IPS-NIHi11 (cell line): ENCODE results near the gene COQ7.
A peak's percentile ranks its signal among the peaks of the same experiment; 100 is the strongest.

Experiments used
- DNase-seq: peaks from one replicate; pipeline ENCODE4 v3.0.0; 2012; ENCODE audit warnings: mixed read lengths, low spot score

COQ7 gene

GRCh38 chr16:19067349-19068236 lies at the start of gene COQ7:
TSS of gene COQ7 (plus strand) at chr16:19067614. CDS start at chr16:19067665, 51 bp downstream.
- peak; percentile 97 for DNase-seq

DNA sequence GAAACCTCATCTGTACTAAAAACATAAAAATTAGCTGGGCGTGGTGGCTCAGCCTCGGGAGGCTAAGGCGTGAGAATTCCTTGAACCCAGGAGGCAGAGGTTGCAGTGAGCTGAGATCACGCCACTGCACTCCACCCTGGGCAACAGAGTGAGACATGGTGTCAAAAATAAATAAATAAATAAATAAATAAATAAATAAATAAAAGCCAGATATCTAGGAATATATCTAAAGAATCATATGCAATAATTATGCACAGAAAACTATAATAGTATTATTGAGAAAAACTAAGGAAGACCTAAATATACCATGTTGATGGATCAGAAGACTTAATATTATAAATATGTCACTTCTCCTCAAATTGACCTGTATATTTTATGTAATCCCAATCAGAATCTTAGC lies 46.7 kb upstream of the COQ7 start:
- DNase-seq, result no peak

GRCh38 chr16:19021747-19022146 lies 45.7 kb upstream of the COQ7 start:
- DNase-seq, result no peak

DNA sequence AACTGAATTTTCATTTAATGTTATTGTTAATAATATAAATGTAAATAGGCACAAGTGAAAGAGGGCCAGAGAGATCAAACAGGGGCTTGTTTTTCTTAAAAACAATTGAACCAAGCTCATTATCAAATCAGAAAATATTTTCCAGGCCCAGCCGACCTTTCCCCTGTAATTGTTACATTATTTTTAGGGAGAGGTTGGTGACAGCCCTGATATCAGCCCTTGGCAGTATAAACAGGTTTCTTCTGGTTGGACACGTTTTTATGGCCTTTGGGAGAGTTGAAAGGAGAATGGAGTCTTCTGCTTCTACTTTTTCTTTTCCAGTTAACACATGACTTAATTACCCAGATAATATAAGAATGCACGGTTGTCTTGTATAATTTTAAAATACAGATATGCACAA lies 40.0 kb upstream of the COQ7 start:
- no peak for DNase-seq

- no peak for DNase-seq
Observed at GRCh38 chr16:19029980-19030379, 37.4 kb upstream of the COQ7 start.

- DNase-seq, result no peak
Observed at GRCh38 chr16:19031738-19032137, 35.7 kb upstream of the COQ7 start.

DNA sequence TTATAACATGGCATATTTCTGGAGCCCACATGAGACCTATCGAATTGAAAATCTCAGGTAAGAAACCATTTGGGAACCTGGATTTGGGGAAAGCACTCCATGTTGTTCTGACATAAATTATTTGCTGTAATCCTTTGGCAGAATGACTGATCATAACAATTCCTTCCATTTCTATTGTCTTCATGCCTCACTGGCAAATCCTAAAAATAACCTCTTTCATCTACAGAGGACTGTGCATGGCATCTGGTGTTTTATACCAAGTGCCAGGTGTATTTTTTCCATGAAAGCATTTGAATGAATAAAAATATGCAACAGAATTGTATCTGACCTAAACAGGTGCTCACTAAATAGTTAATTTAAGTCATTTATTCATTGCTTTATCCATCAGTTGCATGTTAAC lies 33.7 kb upstream of the COQ7 start:
- no peak for DNase-seq

- DNase-seq, result no peak
Observed at GRCh38 chr16:19040400-19040799, 27.0 kb upstream of the COQ7 start.

DNA sequence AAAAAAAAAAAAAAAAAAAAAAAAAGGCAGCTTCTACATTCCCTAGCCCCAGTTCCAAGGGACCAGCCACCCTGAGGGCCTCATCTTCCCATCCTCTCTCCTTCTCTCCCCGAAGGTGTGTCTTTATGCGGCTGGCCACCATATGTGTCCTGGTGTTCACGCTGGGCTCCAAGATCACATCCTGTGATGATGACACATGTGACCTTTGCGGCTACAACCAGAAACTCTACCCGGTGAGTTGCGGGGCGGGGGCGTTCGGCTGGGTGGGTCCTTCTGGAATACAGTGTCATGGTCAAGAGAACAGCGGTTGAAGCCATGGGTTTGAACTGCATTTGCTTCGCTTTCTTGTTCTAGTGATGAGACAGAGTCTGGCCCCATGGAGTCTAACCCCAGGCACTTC lies 22.6 kb upstream of the COQ7 start:
- no peak for DNase-seq

DNA sequence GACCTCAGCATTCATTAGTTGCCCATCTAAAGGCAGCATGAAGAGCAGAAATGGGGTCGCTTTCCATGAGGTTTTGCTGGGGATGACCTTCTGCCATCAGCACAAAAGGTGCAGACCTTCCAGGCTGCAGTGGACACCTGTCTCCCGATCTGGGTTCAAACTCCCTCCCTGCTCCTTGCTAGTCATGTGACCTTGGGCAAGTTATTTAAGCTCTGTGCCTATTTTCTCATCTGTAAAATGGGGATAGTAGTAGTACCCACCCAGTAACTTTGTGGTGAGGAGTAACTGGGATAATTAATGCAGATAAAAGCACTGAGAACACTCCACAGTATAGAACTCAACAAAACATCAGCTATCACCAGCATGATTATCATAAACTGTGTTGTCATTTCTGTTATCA lies 21.4 kb upstream of the COQ7 start:
- no peak for DNase-seq

DNA sequence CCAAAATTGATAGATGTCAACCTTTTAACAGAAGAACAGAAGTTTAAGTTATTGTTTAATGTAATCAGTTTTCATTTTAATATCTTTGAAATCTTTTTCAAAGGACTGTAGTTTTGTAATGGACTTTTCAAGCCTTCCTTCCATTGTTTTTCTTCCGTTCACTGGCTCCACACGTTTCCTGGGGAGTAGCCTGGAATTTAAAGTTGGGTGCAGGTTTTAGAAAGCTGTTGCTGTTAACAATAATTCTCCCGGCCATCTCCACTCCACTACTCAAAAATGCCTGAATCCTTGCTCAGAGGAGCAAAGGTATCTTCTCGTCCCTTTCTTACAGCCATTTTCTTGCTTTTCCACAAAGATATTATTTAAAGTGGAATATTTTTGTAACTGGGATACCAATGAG lies 4.7 kb upstream of the COQ7 start:
- DNase-seq, result no peak

GRCh38 chr16:19066988-19067348 lies 446 bp upstream of the COQ7 start:
- DNase-seq, result no peak

GRCh38 chr16:19068237-19068815 lies 912 bp downstream of the COQ7 start:
- no peak for DNase-seq

- peak; percentile 51 for DNase-seq
Observed at GRCh38 chr16:19071811-19072777, 4.7 kb downstream of the COQ7 start.

DNA sequence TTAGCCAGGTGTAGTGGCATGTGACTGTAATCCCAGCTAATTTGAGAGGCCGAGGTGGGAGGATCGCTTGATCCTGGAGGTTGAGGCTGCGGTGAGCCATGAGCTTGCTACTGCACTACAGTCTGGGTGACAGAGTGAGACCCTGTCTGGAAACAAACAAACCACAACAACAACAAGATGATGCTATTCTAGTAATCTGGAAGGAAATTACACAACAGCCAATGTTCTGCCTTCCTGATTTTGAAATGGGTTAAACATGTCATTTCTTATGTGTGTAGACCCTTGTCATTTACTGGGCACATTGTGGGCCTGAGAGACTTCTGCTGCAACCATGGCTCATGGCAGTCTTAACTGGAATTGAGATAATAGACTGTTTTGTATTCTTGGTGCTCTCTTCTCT lies 5.9 kb downstream of the COQ7 start:
- DNase-seq, result no peak

- DNase-seq, result no peak
Observed at GRCh38 chr16:19073863-19074262, 6.4 kb downstream of the COQ7 start.

DNA sequence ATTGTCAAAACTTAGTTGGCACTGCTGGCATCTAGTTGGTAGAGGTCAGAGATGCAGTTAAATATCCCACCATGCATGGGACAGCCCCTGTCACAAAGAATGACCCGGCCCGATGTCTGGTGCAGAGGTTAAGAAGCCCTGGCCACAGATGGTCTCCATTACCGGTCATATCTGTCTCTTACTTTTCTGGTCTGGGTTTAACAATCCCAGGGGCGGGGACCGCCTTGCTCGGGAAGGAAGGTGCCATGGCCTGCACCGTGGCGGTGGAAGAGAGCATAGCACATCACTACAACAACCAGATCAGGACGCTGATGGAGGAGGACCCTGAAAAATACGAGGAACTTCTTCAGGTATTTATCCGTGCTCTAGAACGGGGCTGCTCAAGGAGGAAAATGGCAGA lies 8.1 kb downstream of the COQ7 start:
- no peak for DNase-seq

- DNase-seq, result no peak
Observed at GRCh38 chr16:19077879-19078278, 10.5 kb downstream of the COQ7 start.

DNA sequence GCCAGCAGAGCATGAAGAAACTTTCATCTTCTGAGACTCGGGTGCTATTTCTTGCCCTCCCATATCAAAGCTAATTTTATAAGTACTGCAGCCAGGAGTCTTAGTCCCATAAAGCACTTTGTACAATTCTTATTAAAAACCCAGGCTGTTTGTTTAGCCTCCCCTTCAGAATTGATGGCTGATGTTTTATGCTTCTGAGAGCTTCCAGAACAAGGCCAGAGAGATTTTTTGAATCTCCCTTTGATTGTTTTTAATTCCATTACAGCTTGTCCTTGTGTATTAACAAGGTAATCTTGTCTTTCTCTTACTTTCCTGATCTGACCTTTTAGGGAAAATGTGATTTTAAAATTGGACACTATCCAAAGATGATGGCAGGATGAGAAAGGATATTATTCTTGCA lies 16.3 kb downstream of the COQ7 start:
- DNase-seq, result no peak

GRCh38 chr16:19084139-19084538 lies 16.7 kb downstream of the COQ7 start:
- no peak for DNase-seq

- DNase-seq, result no peak
Observed at GRCh38 chr16:19084879-19085278, 17.5 kb downstream of the COQ7 start.

GRCh38 chr16:19085679-19086200 lies 18.3 kb downstream of the COQ7 start:
- DNase-seq, result no peak
